Measurements from ENCODE around the gene CRYBG1. TPM values are rescaled to one million over a fixed set of nuclear protein-coding genes. Genes with fewer than 3 reads are reported as not detected.

CRYBG1 gene
- total and polyA plus RNA-seq, 2 donors (not counting 1 experiment from before 2014, with no cell fraction given), result 9.6 to 47.0 TPM

DNA sequence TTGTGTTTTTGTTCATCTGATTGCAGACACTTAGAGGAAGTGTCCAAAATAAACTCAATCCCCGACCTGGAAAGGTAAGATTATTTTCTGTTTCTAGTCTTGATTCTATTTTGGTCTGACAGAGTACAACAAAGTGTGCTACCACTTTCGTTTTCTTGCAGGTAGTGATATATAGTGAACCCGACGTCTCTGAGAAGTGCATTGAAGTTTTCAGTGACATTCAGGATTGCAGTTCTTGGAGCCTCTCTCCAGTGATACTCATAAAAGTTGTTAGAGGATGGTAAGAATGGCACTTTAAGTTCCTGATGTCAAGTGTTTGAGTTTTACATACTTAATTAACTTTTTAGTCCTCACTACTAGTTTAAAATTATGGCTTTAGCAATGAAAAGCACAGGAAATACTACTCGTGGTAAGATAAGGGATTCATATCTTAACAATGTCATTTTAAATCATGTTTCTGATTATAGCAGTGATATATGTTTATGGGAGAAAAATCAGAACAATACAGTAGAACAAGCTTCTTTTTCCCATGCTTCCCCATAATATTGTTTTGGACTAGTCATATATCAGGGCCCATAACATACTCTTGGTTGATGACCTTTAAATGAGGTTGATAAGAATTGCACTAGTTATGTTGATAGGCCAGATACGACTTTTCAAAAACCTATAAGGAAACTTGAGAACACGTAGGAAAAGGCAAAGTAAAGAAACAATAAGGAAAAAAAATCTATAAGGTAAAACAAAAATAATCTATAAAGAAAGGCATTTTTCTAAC, 164.8 kb downstream of the CRYBG1 start:
- no peaks in the 10 kb centered on the region for H3K27me3 Mint-ChIP-seq
- no peak for TF ChIP-seq EZH2 (IDR thresholded peaks at IDR 0.05; ENCODE audit: borderline replicate concordance, insufficient read depth, low read depth, low read length, poor library complexity, severe bottlenecking)
- TF ChIP-seq, protein P1, sequence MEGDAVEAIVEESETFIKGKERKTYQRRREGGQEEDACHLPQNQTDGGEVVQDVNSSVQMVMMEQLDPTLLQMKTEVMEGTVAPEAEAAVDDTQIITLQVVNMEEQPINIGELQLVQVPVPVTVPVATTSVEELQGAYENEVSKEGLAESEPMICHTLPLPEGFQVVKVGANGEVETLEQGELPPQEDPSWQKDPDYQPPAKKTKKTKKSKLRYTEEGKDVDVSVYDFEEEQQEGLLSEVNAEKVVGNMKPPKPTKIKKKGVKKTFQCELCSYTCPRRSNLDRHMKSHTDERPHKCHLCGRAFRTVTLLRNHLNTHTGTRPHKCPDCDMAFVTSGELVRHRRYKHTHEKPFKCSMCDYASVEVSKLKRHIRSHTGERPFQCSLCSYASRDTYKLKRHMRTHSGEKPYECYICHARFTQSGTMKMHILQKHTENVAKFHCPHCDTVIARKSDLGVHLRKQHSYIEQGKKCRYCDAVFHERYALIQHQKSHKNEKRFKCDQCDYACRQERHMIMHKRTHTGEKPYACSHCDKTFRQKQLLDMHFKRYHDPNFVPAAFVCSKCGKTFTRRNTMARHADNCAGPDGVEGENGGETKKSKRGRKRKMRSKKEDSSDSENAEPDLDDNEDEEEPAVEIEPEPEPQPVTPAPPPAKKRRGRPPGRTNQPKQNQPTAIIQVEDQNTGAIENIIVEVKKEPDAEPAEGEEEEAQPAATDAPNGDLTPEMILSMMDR (IDR thresholded peaks at IDR 0.05), result no peak
- Histone ChIP-seq H3K4me1 (ENCODE audit: control insufficient read depth in 2 of 2, insufficient read depth in 2 of 2, low read length in 2 of 2) (peaks cover 51 to 70% of the 10 kb centered on the region in 2 donors), H3K27me3 (replicated peaks in 1 of 4; ENCODE audit: control extremely low read depth in 1 of 4, control insufficient read depth in 3 of 4, insufficient read depth in 4 of 4, low read length in 3 of 4) (no peaks in the 10 kb centered on the region), H3K27ac (ENCODE audit: low read length in 2 of 2) (peak overlapping the region; percentile 75 to 81), H3K9me3 (ENCODE audit: control extremely low read depth in 1 of 3, control insufficient read depth in 2 of 3, insufficient read depth in 1 of 3, low read length in 2 of 3) (no peaks in the 10 kb centered on the region), H3K4me3 (ENCODE audit: control extremely low read depth in 1 of 5, extremely low read depth in 1 of 5, insufficient read depth in 1 of 5, low read depth in 2 of 5, low read length in 4 of 5) (peak overlapping the region; percentile 11 to 83 (median 45)), H3K4me2 (replicated peaks; ENCODE audit: low read depth, low read length, poor library complexity, severe bottlenecking) (peak overlapping the region; percentile 76), H3K36me3 (replicated peaks in 1 of 2; ENCODE audit: control extremely low read depth in 1 of 2, control insufficient read depth in 1 of 2, extremely low read depth in 1 of 2, insufficient read depth in 2 of 2, low read length in 1 of 2) (peaks cover 16 to 37% of the 10 kb centered on the region in 2 experiments), H3K79me2 (ENCODE audit: control insufficient read depth, insufficient read depth, low read length) (peaks cover 78% of the 10 kb centered on the region), H3K9ac (ENCODE audit: low read length) (peak overlapping the region; percentile 60), H4K20me1 (ENCODE audit: control insufficient read depth, insufficient read depth, low read length, poor library complexity, severe bottlenecking) (no peaks in the 10 kb centered on the region), H2AFZ (ENCODE audit: insufficient read depth, low read depth, low read length, poor library complexity, severe bottlenecking) (peak overlapping the region; percentile 51)
- DNase-seq (peak; percentile 74), ATAC-seq (ENCODE audit: low read depth) (peak; percentile 29)
- no peaks in the 10 kb centered on the region for H3K9me3 Mint-ChIP-seq (ENCODE audit: insufficient read depth)
- intact Hi-C loops (cut with micrococcal nuclease), result loop anchor here (1.0 to 10.0 kb wide), 4 partner anchors 13 to 1370 kb away; partner anchors contain the start of gene PRDM1
- WGBS (ENCODE audit: insufficient coverage), result 0% methylated on average over 3 of the region's 7 CpGs
- ChIA-PET CTCF (interaction anchor here (0.6 to 4.3 kb wide), 12 partner anchors 9 to 454 kb away, joined by 3 to 42 read pairs (median 4); no protein-coding TSS in a partner anchor), POLR2A (interaction anchor here (2.2 kb wide), 1 partner anchor 13 kb away, joined by 9 read pairs; no protein-coding TSS in a partner anchor)
- peaks cover 74% of the 10 kb centered on the region for H3K4me1 Mint-ChIP-seq
- H3K4me3 Mint-ChIP-seq, result peak overlapping the region; percentile 83
- H3K27ac Mint-ChIP-seq, result peak overlapping the region; percentile 85

Measured in B cell (primary cell).